HepG2 (cell line): Measurements from ENCODE around the gene CPNE8. TPM values are rescaled to one million over a fixed set of nuclear protein-coding genes. Genes with fewer than 3 reads are reported as not detected.

Source experiments
- ATAC-seq: fragments of 200-7000 bp; cut with Tn5 transposase; 3 replicates; pipeline ENCODE4 v1.9.1; 2020; ENCODE audit warnings: mild to moderate bottlenecking, moderate library complexity
- BruUV-seq: library from RNA; stranded (reverse); fragments of 400-500 nt; replicated peaks from 2 replicates; lab custom pipeline; 2021; lab: Mats Ljungman, UMichigan
- CTCF ChIA-PET: fragments of 300-600 bp; formaldehyde crosslinking; extraction: SDS; loops from one replicate; lab custom pipeline; 2021; ENCODE audit warnings: low total read pairs, inconsistent platforms, low intra/inter-chr PET ratio; lab: Yijun Ruan, JAX
- POLR2A ChIA-PET: fragments of 350-600 bp; sonication (Branson Sonifier 250); formaldehyde crosslinking; loops from one replicate; lab custom pipeline; 2020; ENCODE audit warnings: antibody characterized with exemption, inconsistent platforms; lab: Yijun Ruan, JAX
- DNase-seq: peaks from one replicate; pipeline ENCODE4 v3.0.0-alpha.2; 2015; ENCODE audit warnings: low spot score
- FAIRE-seq: peaks from 3 replicates; lab custom pipeline; 2011; peaks lifted over from hg19 to GRCh38; lab: Jason Lieb, UNC
- H2AFZ ChIP-seq: one replicate; pipeline ENCODE4 v1.6.1; 2011; ENCODE audit warnings: low read length, inconsistent platforms
- H3K27ac ChIP-seq: fragments of 300-600 bp; 3 replicates; pipeline ENCODE4 v1.8.0; 2011; ENCODE audit warnings: mixed run types, mild to moderate bottlenecking, mixed read lengths, low read length, inconsistent platforms; ENCODE audit not compliant: insufficient read depth; ENCODE audit errors: extremely low read length
- H3K27me3 ChIP-seq, 2 experiments: fragments of 200-600 bp in 1 of 2; 2 replicates in 1 of 2; 3 replicates in 1 of 2; pipeline versions ENCODE4 v1.6.0 to v1.8.0; 2011; ENCODE audit warnings: low read length in 2 of 2, mild to moderate bottlenecking in 2 of 2, moderate library complexity in 2 of 2, inconsistent platforms in 1 of 2; ENCODE audit not compliant: insufficient read depth in 2 of 2, control insufficient read depth in 1 of 2
- H3K36me3 ChIP-seq, 2 experiments: fragments of 200-600 bp in 1 of 2; replicated peaks in 1 of 2; 2 replicates in 1 of 2; 3 replicates in 1 of 2; pipeline versions ENCODE4 v1.5.1 to v1.8.0; 2011; ENCODE audit warnings: low read length in 2 of 2, inconsistent platforms in 1 of 2; ENCODE audit not compliant: insufficient read depth in 2 of 2, control insufficient read depth in 1 of 2
- H3K4me1 ChIP-seq: 2 replicates; pipeline ENCODE4 v1.5.1; 2012; ENCODE audit warnings: low read length, inconsistent platforms; ENCODE audit not compliant: insufficient read depth
- H3K4me2 ChIP-seq: 2 replicates; pipeline ENCODE4 v1.6.0; 2011; ENCODE audit warnings: low read depth, low read length, inconsistent platforms
- H3K4me3 ChIP-seq, 3 experiments: fragments of 200-600 bp in 1 of 3; sonication (generic), shearing (Covaris generic) in 1 of 3; replicated peaks in 1 of 3; 2 replicates each; pipeline ENCODE4 v1.5.1; 2011 to 2016; ENCODE audit warnings: low read length in 3 of 3, inconsistent platforms in 2 of 3, low read depth in 2 of 3, mild to moderate bottlenecking in 2 of 3, control low read depth in 1 of 3, mixed read lengths in 1 of 3; ENCODE audit not compliant: insufficient read depth in 1 of 3
- H3K79me2 ChIP-seq: one replicate; pipeline ENCODE4 v1.6.1; 2011; ENCODE audit warnings: low read length, inconsistent platforms; ENCODE audit not compliant: insufficient read depth
- H3K9ac ChIP-seq: 2 replicates; pipeline ENCODE4 v1.6.0; 2011; ENCODE audit warnings: mild to moderate bottlenecking, low read depth, low read length, inconsistent platforms; ENCODE audit not compliant: insufficient read depth
- H3K9me3 ChIP-seq: 2 replicates; pipeline ENCODE4 v1.5.1; 2012; ENCODE audit warnings: mild to moderate bottlenecking, low read length
- H4K20me1 ChIP-seq: 2 replicates; pipeline ENCODE4 v1.6.0; 2011; ENCODE audit warnings: inconsistent platforms, mild to moderate bottlenecking, low read length, moderate library complexity; ENCODE audit not compliant: insufficient read depth
- AHR ChIP-seq: IDR thresholded peaks from 2 replicates; pipeline ENCODE4 v1.6.1; 2018; ENCODE audit warnings: missing genetic modification reagents, missing compliant biosample characterization
- ATF7 ChIP-seq, 2 experiments: fragments of 450-650 bp in 1 of 2; sonication (generic) in 1 of 2; formaldehyde crosslinking in 1 of 2; IDR thresholded peaks; 2 replicates each; pipeline versions ENCODE4 v1.4.0 to v1.6.1; 2016 to 2020; ENCODE audit warnings: antibody characterized with exemption in 1 of 2, mild to moderate bottlenecking in 1 of 2, missing genetic modification reagents in 1 of 2
- BRCA1 ChIP-seq: sonication (generic); formaldehyde crosslinking; IDR thresholded peaks from 2 replicates; pipeline ENCODE4 v1.4.0; 2020; ENCODE audit warnings: missing genetic modification reagents
- CREB1 ChIP-seq, 2 experiments: fragments of 450-650 bp in 1 of 2; IDR thresholded peaks; 2 replicates each; pipeline ENCODE4 v1.6.1; 2016 to 2017; ENCODE audit warnings: control low read depth in 1 of 2, mild to moderate bottlenecking in 1 of 2, missing compliant biosample characterization in 1 of 2, missing genetic modification characterization in 1 of 2
- DMAP1 ChIP-seq: IDR thresholded peaks from 2 replicates; pipeline ENCODE4 v1.6.1; 2016
- DNMT1 ChIP-seq: sonication (generic); formaldehyde crosslinking; IDR thresholded peaks from 2 replicates; pipeline ENCODE4 v1.5.1; 2020; ENCODE audit warnings: mild to moderate bottlenecking, missing genetic modification reagents
- RFXAP ChIP-seq: sonication (generic); formaldehyde crosslinking; IDR thresholded peaks from 2 replicates; pipeline ENCODE4 v1.4.0; 2020; ENCODE audit warnings: missing genetic modification reagents, borderline replicate concordance
- ZNF784 ChIP-seq: sonication (generic); formaldehyde crosslinking; IDR thresholded peaks from 2 replicates; pipeline ENCODE4 v1.5.1; 2020; ENCODE audit warnings: missing genetic modification reagents, mild to moderate bottlenecking, borderline replicate concordance
- WGBS: methylation state at CpG from one replicate; pipeline ENCODE4 v1.1.6; 2017; ENCODE audit warnings: low lambda C conversion rate; 5-methylcytosine and 5-hydroxymethylcytosine counted together
- in situ Hi-C: cut with HindIII; loops from 2 replicates; pipeline ENCODE4 v1.10.0; 2017; ENCODE audit warnings: low pct_unique_long_range_greater_than_20kb; ENCODE audit not compliant: extremely low pct_ligation_motif_present
- intact Hi-C: fragments of 100-400 bp; cut with micrococcal nuclease; formaldehyde crosslinking; loops from one replicate; pipeline ENCODE4 v1.10.0; 2022; ENCODE audit not compliant: unreplicated experiment
- polyA plus RNA-seq, 8 experiments: library from polyadenylated mRNA; depleted of rRNA in 3 of 8; stranded (reverse) in 7 of 8; unstranded in 1 of 8; fragments of >200 nt; fragmentation: Illumina TruSeq in 4 of 8; extraction: Trizol in 4 of 8; gene quantifications; 2 replicates each; pipeline versions ENCODE4 v1.2.1 to v1.2.3, GENCODE V29; 2011 to 2016; ENCODE audit warnings: low read depth in 4 of 8, missing spikeins in 1 of 8, mixed read lengths in 1 of 8; ENCODE audit not compliant: insufficient read depth in 1 of 8
- total RNA-seq, 5 experiments: library from RNA; depleted of rRNA; stranded (reverse); fragments of >200 nt; fragmentation: Illumina TruSeq; extraction: Trizol; gene quantifications; 2 replicates each; pipeline ENCODE4 v1.2.3, GENCODE V29; 2016; ENCODE audit warnings: low read depth in 1 of 5

CPNE8 gene
- total and polyA plus RNA-seq, 2 of the 13 experiments (the other 11 are each of a cell fraction or from before 2014, with no cell fraction given), result 2.4 to 2.7 TPM

GRCh38 chr12:38811814-38812356, 93.5 kb downstream of the CPNE8 start:
- Histone ChIP-seq H3K4me2 (no peak overlapping the region), H3K9ac (no peak overlapping the region), H3K4me1 (no peaks in the 10 kb centered on the region), H3K4me3 (no peak overlapping the region), H3K27me3 (no peaks in the 10 kb centered on the region), H3K36me3 (no peaks in the 10 kb centered on the region), H3K27ac (no peak overlapping the region), H2AFZ (no peak overlapping the region), H4K20me1 (no peaks in the 10 kb centered on the region), H3K79me2 (no peaks in the 10 kb centered on the region), H3K9me3 (no peaks in the 10 kb centered on the region; the same call in 1 of the 2 replicates)
- ChIA-PET POLR2A (no interaction called here), CTCF (no interaction called here)
- no TSS peak for BruUV-seq
- intact Hi-C loops (no loop called here), in situ Hi-C loops (no loop called here)
- FAIRE-seq, result no peak
- TF ChIP-seq DMAP1 (CRISPR knock-in tag) (no peak), ATF7 (IDR thresholded peaks at IDR 0.05) (peak; percentile 82), ATF7 (CRISPR knock-in tag; IDR thresholded peaks at IDR 0.05) (no peak), CREB1 (IDR thresholded peaks at IDR 0.05) (peak; percentile 47; the same call in 1 of the 2 replicates), CREB1 (CRISPR knock-in tag; IDR thresholded peaks at IDR 0.05) (no peak)
- WGBS, result 35% methylated on average over 2 of the region's 2 CpGs
- DNase-seq, result no peak
- no peak for ATAC-seq

GRCh38 chr12:38809832-38810231, 95.6 kb downstream of the CPNE8 start:
- Histone ChIP-seq H3K79me2 (no peaks in the 10 kb centered on the region), H3K4me2 (no peak overlapping the region), H3K4me3 (no peak overlapping the region), H3K36me3 (no peaks in the 10 kb centered on the region), H3K9me3 (no peaks in the 10 kb centered on the region; the same call in 1 of the 2 replicates), H3K27ac (no peak overlapping the region), H3K27me3 (no peaks in the 10 kb centered on the region), H3K4me1 (no peaks in the 10 kb centered on the region), H4K20me1 (no peaks in the 10 kb centered on the region), H3K9ac (no peak overlapping the region), H2AFZ (no peak overlapping the region)
- in situ Hi-C loops, result no loop called here
- FAIRE-seq (no peak), ATAC-seq (no peak), DNase-seq (no peak)
- intact Hi-C loops, result no loop called here
- BruUV-seq, result no TSS peak
- TF ChIP-seq AHR (CRISPR knock-in tag) (no peak), BRCA1 (CRISPR knock-in tag) (no peak), ZNF784 (CRISPR knock-in tag) (no peak), RFXAP (no peak), DNMT1 (CRISPR knock-in tag) (no peak)
- CTCF ChIA-PET, result no interaction called here
- POLR2A ChIA-PET, result no interaction called here
